H1 (cell line): ENCODE data around the gene TMEM266. TPM values are rescaled to one million over a fixed set of nuclear protein-coding genes. Genes with fewer than 3 reads are reported as not detected.

ENCODE experiments used
- CTCF ChIA-PET: fragments of 300-600 bp; sonication (Branson Sonifier 250); formaldehyde crosslinking; loops from one replicate; lab custom pipeline; 2021; ENCODE audit not compliant: partially characterized antibody; lab: Charles Lee
- POLR2A ChIA-PET: fragments of 300-600 bp; sonication (Branson Sonifier 250); formaldehyde crosslinking; loops from one replicate; lab custom pipeline; 2021; ENCODE audit warnings: inconsistent platforms; ENCODE audit not compliant: partially characterized antibody; lab: Charles Lee
- DNase-seq, 2 experiments: peaks; one replicate each; pipeline versions ENCODE4 v3.0.0 to v3.0.0-alpha.2; 2010 to 2022; ENCODE audit warnings: low spot score in 2 of 2, low read depth in 1 of 2, mixed read lengths in 1 of 2
- FAIRE-seq: peaks from 2 replicates; lab custom pipeline; 2011; peaks lifted over from hg19 to GRCh38; lab: Jason Lieb, UNC
- H2AFZ ChIP-seq: 2 replicates; pipeline ENCODE4 v1.8.1; 2012; ENCODE audit warnings: low read length, inconsistent platforms
- H2AK5ac ChIP-seq: 2 replicates; pipeline ENCODE4 v1.6.1; 2013; ENCODE audit warnings: low read depth, low read length
- H2BK120ac ChIP-seq: replicated peaks from 2 replicates; pipeline ENCODE3; 2013; ENCODE audit warnings: low read depth, low read length, inconsistent platforms
- H2BK12ac ChIP-seq: 2 replicates; pipeline ENCODE4 v1.6.1; 2013; ENCODE audit warnings: low read depth, low read length
- H2BK15ac ChIP-seq: 2 replicates; pipeline ENCODE4 v1.6.1; 2013; ENCODE audit warnings: low read length
- H2BK20ac ChIP-seq: 2 replicates; pipeline ENCODE4 v1.6.1; 2013; ENCODE audit warnings: low read length
- H2BK5ac ChIP-seq: 2 replicates; pipeline ENCODE4 v1.6.1; 2013; ENCODE audit warnings: low read depth, low read length
- H3K14ac ChIP-seq: 2 replicates; pipeline ENCODE4 v1.6.1; 2013; ENCODE audit warnings: inconsistent platforms; ENCODE audit not compliant: insufficient read length
- H3K18ac ChIP-seq: 2 replicates; pipeline ENCODE4 v1.6.1; 2013; ENCODE audit warnings: low read length; ENCODE audit errors: extremely low read depth
- H3K23ac ChIP-seq: 2 replicates; pipeline ENCODE4 v1.6.1; 2013; ENCODE audit warnings: inconsistent platforms; ENCODE audit not compliant: insufficient read length
- H3K23me2 ChIP-seq: 2 replicates; pipeline ENCODE4 v1.6.1; 2013; ENCODE audit warnings: low read depth, low read length
- H3K27ac ChIP-seq: 2 replicates; pipeline ENCODE4 v1.6.1; 2011; ENCODE audit warnings: low read depth, low read length, inconsistent platforms
- H3K27me3 ChIP-seq, 4 experiments: replicated peaks in 1 of 4; 1 replicate in 1 of 4; 2 replicates in 3 of 4; pipeline versions ENCODE4 v1.6.1 to v1.8.1; 2011 to 2013; ENCODE audit warnings: low read length in 3 of 4, mild to moderate bottlenecking in 3 of 4, inconsistent platforms in 2 of 4, mixed read lengths in 2 of 4, moderate library complexity in 1 of 4; ENCODE audit not compliant: control insufficient read depth in 3 of 4, insufficient read depth in 3 of 4; ENCODE audit errors: extremely low read depth in 1 of 4
- H3K36me3 ChIP-seq, 4 experiments: 2 replicates each; pipeline versions ENCODE4 v1.6.1 to v1.8.1; 2011 to 2013; ENCODE audit warnings: mild to moderate bottlenecking in 4 of 4, low read length in 3 of 4, moderate library complexity in 2 of 4, control low read depth in 1 of 4, inconsistent platforms in 1 of 4; ENCODE audit not compliant: insufficient read depth in 4 of 4, control insufficient read depth in 2 of 4
- H3K4ac ChIP-seq: replicated peaks from 2 replicates; pipeline ENCODE3; 2013; ENCODE audit warnings: low read length, low read depth, mixed read lengths, inconsistent platforms; ENCODE audit not compliant: insufficient read length
- H3K4me1 ChIP-seq, 4 experiments: replicated peaks in 1 of 4; 1 replicate in 1 of 4; 2 replicates in 3 of 4; pipeline versions ENCODE4 v1.6.1 to v1.8.1; 2011 to 2013; ENCODE audit warnings: low read length in 3 of 4, inconsistent platforms in 2 of 4, mixed read lengths in 1 of 4; ENCODE audit not compliant: insufficient read depth in 4 of 4, control insufficient read depth in 3 of 4
- H3K4me2 ChIP-seq, 2 experiments: 2 replicates each; pipeline versions ENCODE4 v1.6.1 to v1.8.1; 2011 to 2013; ENCODE audit warnings: low read depth in 2 of 2, low read length in 2 of 2, control low read depth in 1 of 2, inconsistent platforms in 1 of 2, mild to moderate bottlenecking in 1 of 2; ENCODE audit not compliant: insufficient read depth in 1 of 2
- H3K4me3 ChIP-seq, 4 experiments: fragments of 200-600, 300-600 bp in 1 of 4; sonication (generic), shearing (Covaris generic), sonication (Bioruptor Twin) in 1 of 4; 2 replicates each; pipeline versions ENCODE4 v1.5.1 to v1.8.1; 2011 to 2016; ENCODE audit warnings: low read length in 4 of 4, low read depth in 3 of 4, control low read depth in 2 of 4, inconsistent platforms in 2 of 4, mild to moderate bottlenecking in 2 of 4, mixed read lengths in 1 of 4, moderate library complexity in 1 of 4; ENCODE audit not compliant: insufficient read depth in 2 of 4; ENCODE audit errors: extremely low read depth in 1 of 4
- H3K56ac ChIP-seq: replicated peaks from 2 replicates; pipeline ENCODE3; 2013; ENCODE audit warnings: low read depth, mild to moderate bottlenecking, mixed read lengths, low read length, inconsistent platforms; ENCODE audit not compliant: insufficient read length
- H3K79me1 ChIP-seq: 2 replicates; pipeline ENCODE4 v1.6.1; 2013; ENCODE audit warnings: low read depth, low read length, control low read depth
- H3K79me2 ChIP-seq, 2 experiments: 2 replicates each; pipeline versions ENCODE4 v1.6.1 to v1.8.1; 2012 to 2013; ENCODE audit warnings: low read length in 2 of 2, mild to moderate bottlenecking in 2 of 2, inconsistent platforms in 1 of 2; ENCODE audit not compliant: insufficient read depth in 2 of 2, control insufficient read depth in 1 of 2
- H3K9ac ChIP-seq, 4 experiments: replicated peaks in 1 of 4; 1 replicate in 1 of 4; 2 replicates in 3 of 4; pipeline versions ENCODE4 v1.6.1 to v1.8.1; 2011 to 2013; ENCODE audit warnings: low read depth in 3 of 4, low read length in 3 of 4, control low read depth in 2 of 4, mild to moderate bottlenecking in 2 of 4, moderate library complexity in 2 of 4, inconsistent platforms in 1 of 4; ENCODE audit errors: extremely low read depth in 1 of 4
- H3K9me3 ChIP-seq, 2 experiments: 2 replicates each; pipeline versions ENCODE4 v1.6.1 to v1.8.1; 2012 to 2013; ENCODE audit warnings: mild to moderate bottlenecking in 2 of 2, moderate library complexity in 2 of 2, control low read depth in 1 of 2, inconsistent platforms in 1 of 2, low read depth in 1 of 2, low read length in 1 of 2, mixed read lengths in 1 of 2; ENCODE audit not compliant: insufficient read depth in 2 of 2
- H4K20me1 ChIP-seq, 2 experiments: replicated peaks in 1 of 2; 2 replicates each; pipeline versions ENCODE3 to v1.8.1; 2011 to 2013; ENCODE audit warnings: inconsistent platforms in 2 of 2, low read length in 2 of 2, mild to moderate bottlenecking in 1 of 2; ENCODE audit not compliant: insufficient read depth in 2 of 2, control insufficient read depth in 1 of 2
- H4K5ac ChIP-seq: 2 replicates; pipeline ENCODE4 v1.6.1; 2013; ENCODE audit warnings: low read length, low read depth, mixed read lengths, inconsistent platforms; ENCODE audit not compliant: insufficient read length
- H4K8ac ChIP-seq: 2 replicates; pipeline ENCODE4 v1.8.0; 2013; ENCODE audit warnings: mild to moderate bottlenecking, moderate library complexity, low read length, inconsistent platforms; ENCODE audit not compliant: insufficient read depth; ENCODE audit errors: extremely low read depth
- H4K91ac ChIP-seq: replicated peaks from 2 replicates; pipeline ENCODE3; 2013; ENCODE audit warnings: low read length, mixed read lengths, inconsistent platforms; ENCODE audit not compliant: insufficient read length
- BACH1 ChIP-seq: IDR thresholded peaks from 2 replicates; pipeline ENCODE4 v1.6.1; 2012; ENCODE audit warnings: low read length, improper control_type of control experiment
- CBX5 ChIP-seq: fragments of 300-800, 300-1000 bp; sonication (generic); IDR thresholded peaks from 2 replicates; pipeline ENCODE4 v1.7.1; 2016; ENCODE audit warnings: antibody characterized with exemption, low read length, low read depth
- E2F6 ChIP-seq: IDR thresholded peaks from 2 replicates; pipeline ENCODE4 v1.6.1; 2012; ENCODE audit warnings: inconsistent platforms
- JUN ChIP-seq: IDR thresholded peaks from 2 replicates; pipeline ENCODE4 v1.6.1; 2011; ENCODE audit warnings: low read depth, mild to moderate bottlenecking, improper control_type of control experiment, low read length
- POLR2AphosphoS5 ChIP-seq: IDR thresholded peaks from 2 replicates; pipeline ENCODE4 v1.6.1; 2011; ENCODE audit warnings: low read depth, low read length
- RNF2 ChIP-seq: fragments of 200-900, 300-1000 bp; sonication (generic); IDR thresholded peaks from 2 replicates; pipeline ENCODE4 v1.7.1; 2016; ENCODE audit warnings: borderline replicate concordance, low read depth, mild to moderate bottlenecking, antibody characterized with exemption, low read length; ENCODE audit not compliant: poor library complexity, severe bottlenecking; ENCODE audit errors: missing control alignments
- USF2 ChIP-seq: IDR thresholded peaks from 2 replicates; pipeline ENCODE4 v1.6.1; 2011; ENCODE audit warnings: low read length, improper control_type of control experiment
- WGBS, 2 experiments: shearing (Covaris generic) in 1 of 2; methylation state at CpG; one replicate each; pipeline versions ENCODE4 v1.1.6 to v1.1.7; 2013 to 2015; ENCODE audit warnings: low lambda C conversion rate in 2 of 2, mixed read lengths in 2 of 2, inconsistent platforms in 1 of 2, low coverage in 1 of 2, missing lambda C conversion rate in 1 of 2; ENCODE audit not compliant: insufficient replicate concordance in 2 of 2, insufficient coverage in 1 of 2, insufficient read length in 1 of 2; ENCODE audit errors: extremely low coverage in 1 of 2, missing lambda C conversion rate in 1 of 2; 5-methylcytosine and 5-hydroxymethylcytosine counted together
- polyA plus RNA-seq, 7 experiments: library from polyadenylated mRNA; depleted of rRNA in 3 of 7; stranded (reverse) in 5 of 7; unstranded in 2 of 7; fragments of >200 nt in 5 of 7; fragments of 200-250 nt in 2 of 7; gene quantifications; 1 replicate in 5 of 7; 2 replicates in 1 of 7; 4 replicates in 1 of 7; pipeline versions ENCODE4 v1.2.1 to v1.2.3, GENCODE V29; 2011 to 2013; ENCODE audit warnings: missing spikeins in 2 of 7, mixed read lengths in 2 of 7
- total RNA-seq: library from RNA; stranded (reverse); fragmentation: NEBNext Ultra II Directional; extraction: Animal tissue kit (Norgen Biotek cat#: 25700); gene quantifications from 2 replicates; pipeline ENCODE4 v1.2.1, GENCODE V29; 2021

The TMEM266 gene
- total and polyA plus RNA-seq, 2 of the 8 experiments (the other 6 are each of a cell fraction or from before 2014, with no cell fraction given) = 2.6 TPM

GRCh38 chr15:76217029-76217881 lies 157.5 kb downstream of the TMEM266 start:
- WGBS, 2 experiments = 87% methylated on average over 7 of the region's 7 CpGs; no CpG with 5 or more reads in 1 of the 2 experiments
- Histone ChIP-seq H2BK15ac (no peak overlapping the region), H4K5ac (no peak overlapping the region), H3K9ac (no peak overlapping the region), H3K23me2 (no peaks in the 10 kb centered on the region), H3K4ac (no peak overlapping the region), H3K18ac (no peak overlapping the region), H2AK5ac (no peak overlapping the region), H3K56ac (no peak overlapping the region), H2BK5ac (no peak overlapping the region), H2BK120ac (no peak overlapping the region), H2BK20ac (no peak overlapping the region), H3K79me1 (no peaks in the 10 kb centered on the region), H3K4me2 (no peak overlapping the region), H3K79me2 (no peaks in the 10 kb centered on the region), H3K4me3 (no peak overlapping the region), H2BK12ac (no peak overlapping the region), H4K20me1 (no peaks in the 10 kb centered on the region), H3K23ac (no peak overlapping the region), H2AFZ (no peak overlapping the region), H3K9me3 (no peaks in the 10 kb centered on the region), H3K14ac (no peak overlapping the region), H4K8ac (no peak overlapping the region), H3K4me1 (no peaks in the 10 kb centered on the region), H3K27ac (no peak overlapping the region), H3K36me3 (peaks cover 0 to 4% (median 0%) of the 10 kb centered on the region in 4 experiments; a peak in 2 of 8 replicates), H3K27me3 (no peaks in the 10 kb centered on the region), H4K91ac (no peak overlapping the region)
- no peak for DNase-seq
- no peak for TF ChIP-seq USF2
- no peak for TF ChIP-seq RNF2
- no peak for TF ChIP-seq POLR2AphosphoS5
- no peak for TF ChIP-seq BACH1
- no peak for TF ChIP-seq JUN
- TF ChIP-seq CBX5 = no peak
- TF ChIP-seq E2F6 = no peak
- FAIRE-seq = no peak
- ChIA-PET POLR2A (no interaction called here), CTCF (interaction anchor here (0.8 to 1.6 kb wide), 6 partner anchors 11 to 116 kb away, joined by 3 to 6 read pairs (median 4); no protein-coding TSS in a partner anchor)
